ENCODE measurements around the gene SMAD3.

The SMAD3 gene

GRCh38 chr15:67188551-67189218, 123.3 kb downstream of the SMAD3 start:
- peak; percentile 13 for DNase-seq (ENCODE audit: low spot score)
- TF ChIP-seq CTCF (IDR thresholded peaks at IDR 0.05; ENCODE audit: borderline replicate concordance, control extremely low read depth, extremely low read depth, insufficient read depth, missing control alignments), result no peak
- in situ Hi-C loops (cut with MboI; ENCODE audit: low sequenced_read_pairs, unreplicated experiment), result no loop called here

GRCh38 chr15:67189326-67190051, 124.1 kb downstream of the SMAD3 start:
- no peak for TF ChIP-seq CTCF (IDR thresholded peaks at IDR 0.05; ENCODE audit: borderline replicate concordance, control extremely low read depth, extremely low read depth, insufficient read depth, missing control alignments)
- DNase-seq (ENCODE audit: low spot score), result peak; percentile 17
- in situ Hi-C loops (cut with MboI; ENCODE audit: low sequenced_read_pairs, unreplicated experiment), result no loop called here

GRCh38 chr15:67190326-67190725, 124.9 kb downstream of the SMAD3 start:
- TF ChIP-seq CTCF (IDR thresholded peaks at IDR 0.05; ENCODE audit: borderline replicate concordance, control extremely low read depth, extremely low read depth, insufficient read depth, missing control alignments), result no peak
- in situ Hi-C loops (cut with MboI; ENCODE audit: low sequenced_read_pairs, unreplicated experiment), result no loop called here
- DNase-seq (ENCODE audit: low spot score), result peak; percentile 12

GRCh38 chr15:67190813-67191212, 125.4 kb downstream of the SMAD3 start:
- in situ Hi-C loops (cut with MboI; ENCODE audit: low sequenced_read_pairs, unreplicated experiment), result no loop called here
- DNase-seq (ENCODE audit: low spot score), result peak; percentile 6

GRCh38 chr15:67192185-67192820, 126.9 kb downstream of the SMAD3 start:
- in situ Hi-C loops (cut with MboI; ENCODE audit: low sequenced_read_pairs, unreplicated experiment), result no loop called here
- no peak for DNase-seq (ENCODE audit: low spot score)
- no peak for TF ChIP-seq CTCF (IDR thresholded peaks at IDR 0.05; ENCODE audit: borderline replicate concordance, control extremely low read depth, extremely low read depth, insufficient read depth, missing control alignments)

More at GRCh38 chr15:67190813-67191212, 125.4 kb downstream of the SMAD3 start:
- no peak for TF ChIP-seq CTCF (IDR thresholded peaks at IDR 0.05; ENCODE audit: borderline replicate concordance, control extremely low read depth, extremely low read depth, insufficient read depth, missing control alignments)

GRCh38 chr15:67193223-67193990, 128.0 kb downstream of the SMAD3 start:
- no peak for TF ChIP-seq CTCF (IDR thresholded peaks at IDR 0.05; ENCODE audit: borderline replicate concordance, control extremely low read depth, extremely low read depth, insufficient read depth, missing control alignments)
- in situ Hi-C loops (cut with MboI; ENCODE audit: low sequenced_read_pairs, unreplicated experiment), result no loop called here
- no peak for DNase-seq (ENCODE audit: low spot score)

All from GM13976 (cell line).